Globus pallidus (tissue), 1 donor: Measurements from ENCODE around the gene SNTG2.
"Not testable (repeated sequence)": the region's sequence is repeated elsewhere in the genome, so short reads cannot be mapped to it uniquely, and the experiment has no call there.

Experiments used
- DNase-seq: peaks from one replicate; pipeline ENCODE4 v3.0.0-alpha.2; 2015; ENCODE audit warnings: low spot score

SNTG2 gene

DNA sequence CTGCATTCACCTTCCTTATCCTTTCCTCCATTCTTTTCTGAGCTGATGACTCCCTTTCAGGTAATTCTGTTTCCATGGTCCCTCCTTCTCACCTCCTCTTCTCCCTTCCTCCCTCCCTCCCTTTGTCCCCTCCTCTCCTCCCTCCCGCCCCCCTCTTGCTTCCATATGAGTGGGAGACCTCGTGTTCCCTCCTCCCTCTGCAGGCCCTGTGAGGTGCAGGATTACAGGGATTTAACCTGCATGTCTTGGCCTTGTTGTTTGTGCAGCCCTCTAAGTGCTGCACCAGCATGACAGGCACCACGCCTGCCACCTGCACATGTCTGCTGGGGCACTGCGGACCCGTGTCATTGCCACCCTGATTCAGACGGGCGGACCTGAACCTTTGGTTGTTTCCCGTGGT is 103.1 kb downstream of the SNTG2 start:
- no peak for DNase-seq

- no peak for DNase-seq
Observed at GRCh38 chr2:1054399-1054798, 103.8 kb downstream of the SNTG2 start.

DNA sequence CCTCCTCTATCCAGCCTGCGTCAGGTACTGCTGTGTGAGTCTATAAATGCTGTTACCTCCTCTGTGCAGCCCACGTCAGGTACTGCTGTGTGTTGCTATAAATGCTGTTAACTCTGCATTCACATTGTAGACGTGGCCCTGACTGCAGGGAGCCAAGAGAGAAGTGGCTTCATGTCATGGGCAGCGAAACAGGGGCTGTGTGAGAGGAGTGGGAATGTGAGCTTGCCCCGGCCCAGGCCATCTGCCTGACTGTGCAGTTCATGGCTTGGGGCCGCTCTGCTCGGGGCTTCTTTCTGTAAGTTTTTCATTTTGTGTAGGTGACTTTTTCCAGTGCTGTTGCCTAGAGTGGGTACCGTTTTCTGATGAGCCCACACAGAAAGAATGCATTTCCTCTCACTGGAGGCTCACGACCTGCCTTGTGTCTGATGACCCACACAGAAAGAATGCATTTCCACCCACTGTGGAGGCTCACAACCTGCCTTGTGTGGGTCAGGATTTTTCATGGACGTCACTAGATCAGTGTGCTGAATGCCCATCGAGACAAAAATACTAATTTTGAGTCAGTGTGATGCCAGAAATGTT is 104.5 kb downstream of the SNTG2 start:
- no peak for DNase-seq

DNA sequence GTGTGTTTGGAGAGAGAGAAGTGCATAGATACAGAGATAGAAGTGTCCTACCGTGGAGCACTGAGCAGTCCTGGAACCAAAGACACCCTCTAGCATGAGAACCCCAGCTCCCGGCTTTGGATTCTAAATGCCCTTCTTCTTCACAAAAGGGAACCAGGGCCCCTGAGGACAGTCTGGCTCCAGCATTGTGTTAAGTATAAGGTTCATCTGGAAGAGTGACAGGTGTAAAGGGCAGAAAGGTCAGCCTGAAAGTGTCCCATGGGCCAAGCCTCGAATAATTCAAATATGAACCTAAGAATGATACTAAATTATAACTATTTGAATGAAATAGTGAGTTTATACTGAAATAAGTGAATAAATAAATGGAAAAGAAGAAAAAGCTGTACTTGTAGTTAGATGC is 109.7 kb downstream of the SNTG2 start:
- no peak for DNase-seq

- DNase-seq, result no peak
Observed at GRCh38 chr2:1060987-1061386, 110.3 kb downstream of the SNTG2 start.

DNA sequence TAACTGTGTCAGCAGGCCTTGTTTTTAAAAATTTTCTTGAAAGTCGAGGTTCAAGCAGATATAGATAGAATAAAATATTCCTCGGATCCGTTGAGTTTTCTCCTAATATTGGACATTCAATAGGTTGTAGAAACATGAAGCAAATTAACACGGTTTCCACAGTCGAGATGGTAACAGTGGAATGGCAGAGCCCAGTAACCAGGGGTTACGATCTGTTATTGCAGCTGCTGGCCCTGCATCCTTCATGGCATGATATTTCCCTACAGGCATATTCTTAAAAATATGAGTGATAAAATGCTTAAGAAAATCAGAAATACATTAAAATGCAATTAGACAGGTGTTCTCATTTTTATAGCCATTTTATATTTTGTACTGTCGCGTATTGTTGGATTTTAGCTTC is 117.6 kb downstream of the SNTG2 start:
- no peak for DNase-seq

DNA sequence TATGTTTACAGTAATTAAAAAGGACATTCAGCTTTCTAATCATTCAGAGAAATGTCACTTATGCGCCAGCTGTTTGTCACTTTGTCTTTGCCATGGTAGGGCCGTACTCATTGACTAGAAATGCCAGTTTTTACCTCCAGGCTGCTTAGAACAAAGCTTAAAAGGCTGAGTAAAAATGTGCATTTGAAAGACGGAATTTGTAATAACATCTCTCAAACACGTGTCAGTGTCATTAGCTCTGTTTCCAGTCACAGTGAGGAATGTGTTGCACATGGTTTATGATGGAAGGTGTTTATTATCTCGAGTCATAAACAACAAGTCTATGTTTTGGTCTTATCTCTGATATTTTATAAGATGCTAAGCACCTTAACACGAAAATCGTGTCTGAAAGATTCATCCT is 118.2 kb downstream of the SNTG2 start:
- DNase-seq, result no peak

DNA sequence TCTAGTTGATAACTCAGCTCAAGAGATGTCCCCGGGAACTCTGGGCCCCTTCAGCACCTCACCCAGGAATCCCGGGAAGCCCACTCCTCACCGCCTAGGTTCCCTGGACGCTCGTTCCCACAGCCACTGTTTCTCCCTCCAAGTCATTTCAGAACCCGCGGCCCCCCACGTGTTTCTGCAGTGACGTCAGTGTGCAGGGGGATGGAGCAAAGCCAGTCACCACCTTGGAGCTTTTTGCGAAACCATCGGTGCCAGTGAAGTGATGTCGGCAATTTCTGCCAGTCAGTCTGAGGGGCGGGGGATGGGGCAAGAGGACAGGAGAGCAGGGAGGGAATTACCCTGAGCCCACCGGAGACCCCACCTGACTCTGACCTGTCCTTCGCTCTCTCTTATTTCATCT is 119.2 kb downstream of the SNTG2 start:
- no peak for DNase-seq

DNA sequence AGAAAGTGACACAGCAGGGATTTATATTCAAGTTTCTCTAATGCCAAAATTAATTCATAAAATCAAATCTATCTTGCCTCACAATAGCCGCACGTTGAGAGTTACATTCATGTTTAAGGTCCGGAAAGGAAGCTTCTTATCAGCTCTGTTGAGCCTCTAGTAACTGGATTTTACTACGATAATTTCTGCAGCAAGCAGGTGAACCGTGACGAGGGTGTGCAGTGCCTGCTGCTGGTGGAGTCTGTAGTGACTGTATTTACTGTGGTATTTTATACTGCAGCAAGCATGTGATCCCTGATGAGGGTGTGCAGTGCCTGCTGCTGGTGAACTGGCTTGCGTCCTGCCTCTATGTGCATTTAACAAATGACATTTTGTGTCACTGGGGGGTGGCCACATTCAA is 120.0 kb downstream of the SNTG2 start:
- DNase-seq, result no peak

- no peak for DNase-seq
Observed at GRCh38 chr2:1071650-1072049, 121.0 kb downstream of the SNTG2 start.

DNA sequence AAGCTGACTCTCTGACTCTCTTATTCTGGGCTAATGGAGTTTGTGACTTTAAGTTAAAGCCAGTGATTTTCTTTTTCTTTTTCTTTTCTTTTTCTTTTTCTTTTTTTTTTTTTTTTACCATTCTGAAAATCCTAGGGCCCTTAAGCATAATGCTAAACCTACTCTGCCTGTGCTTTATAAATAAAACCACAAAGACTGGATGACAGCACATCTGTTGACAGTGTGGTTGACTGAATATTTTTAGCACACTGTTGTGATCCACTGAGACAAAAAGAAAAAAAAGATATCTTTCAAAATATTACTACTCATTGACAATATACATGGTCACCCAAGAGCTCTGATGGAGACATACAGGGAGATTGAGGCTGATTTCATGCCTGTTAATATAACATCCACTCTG is 121.6 kb downstream of the SNTG2 start:
- no peak for DNase-seq

- DNase-seq, result no peak
Observed at GRCh38 chr2:1077911-1078310, 127.3 kb downstream of the SNTG2 start.

DNA sequence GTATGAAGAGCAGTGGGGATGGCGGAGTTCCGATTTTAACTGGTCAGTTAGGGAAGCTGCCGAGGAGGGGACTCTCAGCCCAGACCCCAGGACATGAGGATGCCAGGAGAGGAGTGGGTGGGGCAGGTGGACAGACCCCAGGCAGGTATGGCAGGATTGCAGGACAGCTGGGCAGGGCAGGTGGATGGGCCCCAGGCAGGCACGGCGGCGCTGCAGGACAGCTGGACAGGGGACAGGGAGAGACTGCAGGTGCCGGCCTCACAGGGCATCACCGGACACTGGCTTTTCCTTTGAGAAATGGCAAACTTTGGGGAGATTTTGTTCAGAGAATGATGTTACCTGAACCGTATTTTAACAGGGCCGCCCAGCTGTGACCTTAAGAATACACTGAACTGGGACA is 127.7 kb downstream of the SNTG2 start:
- no peak for DNase-seq

DNA sequence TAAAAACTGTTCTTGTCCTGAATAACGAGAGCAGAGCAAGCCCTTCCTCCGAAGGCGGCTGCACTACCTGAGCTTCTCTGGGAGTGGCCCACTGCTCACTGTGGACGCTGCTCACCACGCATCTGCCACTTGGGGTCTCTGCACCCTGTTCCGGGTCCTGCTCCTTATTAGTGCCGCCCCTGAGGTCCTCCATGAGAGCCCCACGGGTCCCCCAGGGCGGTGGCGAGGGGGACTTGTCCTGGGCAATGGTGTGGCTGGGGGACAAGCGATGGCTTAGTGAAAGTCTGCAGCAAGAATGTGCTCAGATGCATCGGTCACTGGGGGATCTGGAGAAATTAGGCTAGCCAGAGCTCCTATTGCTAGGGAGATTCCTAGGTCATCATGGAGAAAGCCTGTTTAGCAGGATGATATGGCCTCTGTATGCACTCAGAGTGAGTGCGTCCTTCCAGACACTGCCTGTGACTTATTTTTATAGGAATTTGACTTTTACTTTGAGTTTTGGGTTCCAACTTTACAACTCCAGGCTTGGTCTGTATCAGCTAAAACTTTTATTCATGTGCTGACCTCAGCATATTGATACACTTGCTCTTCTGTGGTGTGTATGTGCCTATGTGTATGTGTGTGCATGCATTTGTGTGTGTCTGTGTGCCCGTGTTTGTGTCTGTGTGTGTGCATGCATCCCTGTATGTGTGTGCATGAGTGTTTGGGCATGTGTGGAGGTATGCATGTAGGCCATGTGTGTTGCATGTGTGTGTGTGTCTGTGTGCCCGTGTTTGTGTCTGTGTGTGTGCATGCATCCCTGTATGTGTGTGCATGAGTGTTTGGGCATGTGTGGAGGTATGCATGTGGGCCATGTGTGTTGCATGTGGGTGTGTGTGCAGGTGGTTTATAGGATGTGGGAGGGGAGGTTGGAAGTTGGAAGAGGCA is 129.5 kb downstream of the SNTG2 start:
- DNase-seq, result no peak

DNA sequence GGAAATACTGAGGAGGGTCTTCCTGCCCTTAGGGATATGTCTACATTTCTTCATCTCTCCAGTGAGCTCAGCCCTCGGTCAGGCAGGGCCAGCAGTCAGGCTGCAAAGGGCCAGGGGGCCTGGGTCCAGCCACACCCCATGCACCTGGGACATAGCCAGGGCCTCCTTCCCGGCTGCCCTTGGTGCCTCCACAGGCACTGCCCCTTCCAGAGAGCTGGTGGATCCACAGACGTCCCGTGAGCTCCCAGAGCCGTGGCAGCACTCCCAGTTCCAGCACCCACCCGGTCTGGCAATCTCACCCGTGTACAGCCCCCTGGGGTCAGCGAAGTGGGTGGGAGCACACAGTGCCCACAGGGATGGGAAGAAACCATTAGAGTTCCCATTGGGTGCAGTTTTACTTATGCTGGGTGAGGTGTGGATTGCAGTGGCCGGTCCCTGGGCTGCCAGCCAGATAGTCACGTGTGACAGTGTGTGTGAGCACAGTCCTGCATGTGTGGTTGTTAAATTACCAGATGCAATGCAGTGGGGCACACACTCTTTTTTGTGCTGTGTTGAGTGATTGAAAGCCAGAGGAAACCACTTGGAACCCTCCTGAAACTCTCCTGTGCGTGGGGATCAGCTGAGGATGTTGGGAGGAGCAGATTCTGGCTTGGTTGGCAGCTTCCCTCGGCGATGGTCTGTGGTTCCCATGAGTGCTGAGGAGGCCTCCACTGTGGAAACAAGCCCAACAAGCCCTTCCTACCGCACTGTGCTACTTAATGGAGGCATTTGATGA is 131.0 kb downstream of the SNTG2 start:
- DNase-seq, result peak; percentile 3

- DNase-seq, result no peak
Observed at GRCh38 chr2:1082456-1083205, 132.0 kb downstream of the SNTG2 start.

- DNase-seq, result no peak
Observed at GRCh38 chr2:1088192-1088860, 137.7 kb downstream of the SNTG2 start.

DNA sequence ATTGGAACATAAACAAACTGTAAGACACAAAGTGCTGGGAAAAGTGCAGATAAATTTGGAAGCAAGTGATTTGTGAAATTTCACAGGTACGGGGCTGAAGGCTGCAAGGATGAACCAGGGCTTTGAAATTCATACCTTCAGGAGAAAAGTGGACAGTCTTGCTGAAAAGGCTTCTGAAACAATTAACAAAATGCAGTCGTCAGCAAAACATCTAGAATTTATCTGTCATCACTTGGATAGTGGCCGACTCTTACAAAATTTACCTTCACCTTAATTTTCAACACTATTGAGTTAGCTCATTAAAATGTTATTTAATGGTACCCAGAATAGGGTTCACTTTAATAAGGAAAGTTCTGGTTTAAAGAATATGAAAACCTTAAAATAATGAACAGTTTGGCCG is 138.3 kb downstream of the SNTG2 start:
- no peak for DNase-seq

- DNase-seq, result no peak
Observed at GRCh38 chr2:1091895-1092585, 141.4 kb downstream of the SNTG2 start.

DNA sequence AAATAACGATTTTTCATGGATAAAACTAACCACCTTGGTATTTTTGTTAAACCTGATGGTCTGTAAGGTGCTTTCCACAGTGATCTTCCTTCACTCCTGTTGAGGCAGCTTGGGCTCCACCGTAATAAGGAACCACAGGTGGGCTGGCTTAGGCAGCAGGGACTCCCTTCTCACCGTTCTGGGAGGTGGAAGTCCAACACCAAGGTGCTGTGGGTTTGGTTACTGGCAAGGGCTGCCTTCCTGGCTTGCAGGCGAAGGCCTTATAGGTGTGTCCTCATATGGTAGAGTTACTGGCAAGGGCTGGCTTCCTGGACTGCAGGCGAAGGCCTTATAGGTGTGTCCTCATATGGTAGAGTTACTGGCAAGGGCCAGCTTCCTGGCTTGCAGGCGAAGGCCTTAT is 143.0 kb downstream of the SNTG2 start:
- not testable (repeated sequence) for DNase-seq

- DNase-seq, result no peak
Observed at GRCh38 chr2:1097101-1097500, 146.5 kb downstream of the SNTG2 start.
